Thyroid gland (tissue), 4 donors: Measurements from ENCODE around the gene TMEM106B. TPM values are rescaled to one million over a fixed set of nuclear protein-coding genes. Genes with fewer than 3 reads are reported as not detected.
"Not testable (repeated sequence)": the region's sequence is repeated elsewhere in the genome, so short reads cannot be mapped to it uniquely, and the experiment has no call there.

ENCODE experiments used
- DNase-seq, 2 donors: peaks; one replicate each; pipeline ENCODE4 v3.0.0-alpha.2; 2019
- H3K27ac ChIP-seq, 3 donors: fragments of 200-600 bp; sonication (generic); 1 replicate in 2 of 3; 2 replicates in 1 of 3; pipeline ENCODE4 v1.5.1; 2016 to 2019; ENCODE audit warnings: mild to moderate bottlenecking in 1 of 3, moderate library complexity in 1 of 3
- H3K27me3 ChIP-seq: fragments of 200-600 bp; sonication (generic); one replicate; pipeline ENCODE4 v1.5.1; 2019
- H3K36me3 ChIP-seq, 2 donors: fragments of 200-600 bp; sonication (generic); one replicate each; pipeline ENCODE4 v1.5.1; 2016 to 2019
- H3K4me1 ChIP-seq, 2 donors: fragments of 200-600 bp; sonication (generic); one replicate each; pipeline ENCODE4 v1.5.1; 2017 to 2019
- H3K4me3 ChIP-seq, 3 donors: fragments of 200-600 bp; sonication (generic); replicated peaks in 1 of 3; 1 replicate in 2 of 3; 2 replicates in 1 of 3; pipeline ENCODE4 v1.5.1; 2016; ENCODE audit warnings: mild to moderate bottlenecking in 1 of 3
- H3K9me3 ChIP-seq: fragments of 200-600 bp; sonication (generic); one replicate; pipeline ENCODE4 v1.5.1; 2017
- POLR2A ChIP-seq, 2 donors: fragments of 450-650 bp; IDR thresholded peaks; one replicate each; pipeline ENCODE4 v1.6.1; 2017; ENCODE audit warnings: antibody characterized with exemption in 2 of 2, mild to moderate bottlenecking in 2 of 2, moderate library complexity in 1 of 2
- WGBS, 2 donors: methylation state at CpG; one replicate each; pipeline ENCODE4 v1.1.5; 2017; 5-methylcytosine and 5-hydroxymethylcytosine counted together
- intact Hi-C: fragments of 100-400 bp; cut with DNase I; formaldehyde crosslinking; loops from one replicate; pipeline ENCODE4 v1.15.1; 2023
- total RNA-seq, 4 donors: library from RNA; depleted of rRNA; stranded (reverse); fragments of >200 nt; gene quantifications; one replicate each; pipeline ENCODE4 v1.2.3, GENCODE V29; 2016
- TF ChIP-seq, protein P1 (sequence below), 6 experiments: fragments of 200-600 bp in 3 of 6; fragments of 450-650 bp in 3 of 6; sonication (generic) in 3 of 6; IDR thresholded peaks; one replicate each; pipeline ENCODE4 v1.5.1; 2016 to 2019; ENCODE audit warnings: antibody characterized with exemption in 6 of 6, mild to moderate bottlenecking in 2 of 6, inconsistent platforms in 1 of 6, moderate library complexity in 1 of 6

The TMEM106B gene
- total RNA-seq, 4 donors from 2014 or later = 91.4 to 135 (median 108) TPM

DNA sequence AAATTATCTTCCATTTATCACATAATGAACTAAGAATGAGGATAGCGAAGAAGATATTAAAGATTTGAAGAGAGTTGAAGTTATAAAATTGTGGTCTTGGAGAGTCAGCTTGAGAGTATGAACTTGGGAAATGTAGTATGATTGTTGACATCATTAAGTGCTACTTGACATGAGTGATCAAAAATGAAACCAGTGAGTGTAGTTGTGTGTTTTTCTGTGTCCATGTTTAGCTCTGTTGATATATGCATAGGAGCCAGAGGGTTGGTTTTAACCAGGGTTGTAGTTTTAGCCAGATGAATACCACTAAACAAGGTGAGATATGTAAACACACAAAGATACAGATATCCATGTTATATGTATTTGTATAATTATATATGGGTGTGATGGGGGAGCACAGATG, 6.2 kb downstream of the TMEM106B start:
- H3K9me3 ChIP-seq = no peaks in the 10 kb centered on the region
- WGBS, 2 donors = 95 to 96% methylated on average over 1 of the region's 1 CpG
- intact Hi-C loops = no loop called here
- no peak overlapping the region for H3K27ac ChIP-seq
- peaks cover 0 to 9% of the 10 kb centered on the region in 2 donors for H3K36me3 ChIP-seq
- peaks cover 0 to 8% of the 10 kb centered on the region in 2 donors for H3K4me1 ChIP-seq
- TF ChIP-seq POLR2A (IDR thresholded peaks at IDR 0.05) = no peak
- TF ChIP-seq, protein P1, sequence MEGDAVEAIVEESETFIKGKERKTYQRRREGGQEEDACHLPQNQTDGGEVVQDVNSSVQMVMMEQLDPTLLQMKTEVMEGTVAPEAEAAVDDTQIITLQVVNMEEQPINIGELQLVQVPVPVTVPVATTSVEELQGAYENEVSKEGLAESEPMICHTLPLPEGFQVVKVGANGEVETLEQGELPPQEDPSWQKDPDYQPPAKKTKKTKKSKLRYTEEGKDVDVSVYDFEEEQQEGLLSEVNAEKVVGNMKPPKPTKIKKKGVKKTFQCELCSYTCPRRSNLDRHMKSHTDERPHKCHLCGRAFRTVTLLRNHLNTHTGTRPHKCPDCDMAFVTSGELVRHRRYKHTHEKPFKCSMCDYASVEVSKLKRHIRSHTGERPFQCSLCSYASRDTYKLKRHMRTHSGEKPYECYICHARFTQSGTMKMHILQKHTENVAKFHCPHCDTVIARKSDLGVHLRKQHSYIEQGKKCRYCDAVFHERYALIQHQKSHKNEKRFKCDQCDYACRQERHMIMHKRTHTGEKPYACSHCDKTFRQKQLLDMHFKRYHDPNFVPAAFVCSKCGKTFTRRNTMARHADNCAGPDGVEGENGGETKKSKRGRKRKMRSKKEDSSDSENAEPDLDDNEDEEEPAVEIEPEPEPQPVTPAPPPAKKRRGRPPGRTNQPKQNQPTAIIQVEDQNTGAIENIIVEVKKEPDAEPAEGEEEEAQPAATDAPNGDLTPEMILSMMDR (IDR thresholded peaks at IDR 0.05) = no peak
- no peak overlapping the region for H3K4me3 ChIP-seq
- no peak for DNase-seq
- H3K27me3 ChIP-seq = no peaks in the 10 kb centered on the region

GRCh38 chr7:12220389-12221046, 9.4 kb downstream of the TMEM106B start:
- no peak for TF ChIP-seq POLR2A (IDR thresholded peaks at IDR 0.05)
- TF ChIP-seq, protein P1 (IDR thresholded peaks at IDR 0.05) = no peak
- DNase-seq = no peak
- intact Hi-C loops = no loop called here
- Histone ChIP-seq H3K9me3 (no peaks in the 10 kb centered on the region), H3K4me3 (no peak overlapping the region), H3K27ac (no peak overlapping the region), H3K36me3 (peaks cover 0 to 9% of the 10 kb centered on the region in 2 donors), H3K4me1 (no peaks in the 10 kb centered on the region), H3K27me3 (no peaks in the 10 kb centered on the region)
- 94 to 99% methylated on average over 1 of the region's 1 CpG for WGBS, 2 donors

DNA sequence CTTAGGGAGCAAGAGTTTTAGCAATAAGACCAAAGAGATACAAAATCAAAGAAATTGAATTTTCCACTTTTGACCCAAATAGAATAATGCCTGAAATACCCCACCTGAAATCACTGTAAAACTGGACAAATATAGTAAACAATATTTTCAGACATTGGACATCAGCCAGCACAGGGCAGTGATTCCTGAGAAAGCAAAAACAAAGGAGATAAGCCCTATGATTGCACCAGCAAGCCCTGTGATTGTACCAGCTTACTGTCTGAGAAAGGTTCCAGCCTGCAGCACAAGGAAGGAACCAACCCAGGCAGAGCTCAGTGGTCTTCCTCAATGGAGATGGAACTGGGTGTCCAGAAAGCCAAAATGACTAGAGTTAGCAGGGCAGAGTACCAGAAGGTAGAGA, 10.3 kb downstream of the TMEM106B start:
- H3K9me3 ChIP-seq = no peaks in the 10 kb centered on the region
- H3K27ac ChIP-seq = no peak overlapping the region
- no peaks in the 10 kb centered on the region for H3K27me3 ChIP-seq
- H3K4me1 ChIP-seq = no peaks in the 10 kb centered on the region
- no peak for DNase-seq
- H3K36me3 ChIP-seq = peaks cover 0 to 9% of the 10 kb centered on the region in 2 donors
- H3K4me3 ChIP-seq = no peak overlapping the region
- TF ChIP-seq, protein P1 (IDR thresholded peaks at IDR 0.05) = no peak
- TF ChIP-seq POLR2A (IDR thresholded peaks at IDR 0.05) = no peak
- intact Hi-C loops = no loop called here

GRCh38 chr7:12222889-12223579, 11.9 kb downstream of the TMEM106B start:
- H3K27me3 ChIP-seq = no peaks in the 10 kb centered on the region
- intact Hi-C loops = no loop called here
- no peak for DNase-seq
- H3K27ac ChIP-seq = no peak overlapping the region
- no peaks in the 10 kb centered on the region for H3K4me1 ChIP-seq
- TF ChIP-seq, protein P1 (IDR thresholded peaks at IDR 0.05) = no peak
- TF ChIP-seq POLR2A (IDR thresholded peaks at IDR 0.05) = no peak
- no peaks in the 10 kb centered on the region for H3K9me3 ChIP-seq
- WGBS, 2 donors = 1 to 27% methylated on average over 1 of the region's 1 CpG
- H3K36me3 ChIP-seq = peaks cover 0 to 9% of the 10 kb centered on the region in 2 donors
- H3K4me3 ChIP-seq = no peak overlapping the region

GRCh38 chr7:12225017-12225416, 13.9 kb downstream of the TMEM106B start:
- H3K9me3 ChIP-seq, H3K27ac ChIP-seq, H3K27me3 ChIP-seq, H3K36me3 ChIP-seq, intact Hi-C loops, H3K4me1 ChIP-seq, DNase-seq, H3K4me3 ChIP-seq: not testable (repeated sequence)
- 71 to 87% methylated on average over 7 of the region's 7 CpGs for WGBS, 2 donors
